Neural cell (in vitro differentiated cells): ENCODE data around the gene TIRAP.

Experiments used
- EP300 ChIP-seq: fragments of 450-650 bp; conservative IDR thresholded peaks from 2 replicates; pipeline ENCODE4 v1.6.1; 2014; ENCODE audit warnings: antibody characterized with exemption, mild to moderate bottlenecking, moderate library complexity; ENCODE audit not compliant: poor library complexity, severe bottlenecking
- EZH2 ChIP-seq: fragments of 200-600, 300-800 bp; shearing (Covaris generic), sonication (generic); IDR thresholded peaks from 2 replicates; pipeline ENCODE4 v1.6.1; 2014; ENCODE audit warnings: antibody characterized with exemption, low read length, borderline replicate concordance, mild to moderate bottlenecking; ENCODE audit not compliant: insufficient read depth, poor library complexity, severe bottlenecking
- MXI1 ChIP-seq: fragments of 450-650 bp; conservative IDR thresholded peaks from 2 replicates; pipeline ENCODE4 v1.6.1; 2014; ENCODE audit warnings: antibody characterized with exemption, mild to moderate bottlenecking; ENCODE audit not compliant: poor library complexity, severe bottlenecking
- SMC3 ChIP-seq: fragments of 450-650 bp; conservative IDR thresholded peaks from 2 replicates; pipeline ENCODE4 v1.6.1; 2014; ENCODE audit warnings: antibody characterized with exemption, mild to moderate bottlenecking, moderate library complexity; ENCODE audit not compliant: poor library complexity
- TAF1 ChIP-seq: IDR thresholded peaks from 2 replicates; pipeline ENCODE4 v1.6.1; 2012; ENCODE audit warnings: low read depth
- TF ChIP-seq, protein P1 (sequence below): fragments of 450-650 bp; IDR thresholded peaks from 2 replicates; pipeline ENCODE4 v1.5.1; 2014; ENCODE audit warnings: antibody characterized with exemption, mild to moderate bottlenecking, moderate library complexity; ENCODE audit not compliant: poor library complexity, severe bottlenecking
- TF ChIP-seq, protein P2 (sequence below): IDR thresholded peaks from 2 replicates; pipeline ENCODE4 v1.6.1; 2012; ENCODE audit warnings: borderline replicate concordance

DNA sequence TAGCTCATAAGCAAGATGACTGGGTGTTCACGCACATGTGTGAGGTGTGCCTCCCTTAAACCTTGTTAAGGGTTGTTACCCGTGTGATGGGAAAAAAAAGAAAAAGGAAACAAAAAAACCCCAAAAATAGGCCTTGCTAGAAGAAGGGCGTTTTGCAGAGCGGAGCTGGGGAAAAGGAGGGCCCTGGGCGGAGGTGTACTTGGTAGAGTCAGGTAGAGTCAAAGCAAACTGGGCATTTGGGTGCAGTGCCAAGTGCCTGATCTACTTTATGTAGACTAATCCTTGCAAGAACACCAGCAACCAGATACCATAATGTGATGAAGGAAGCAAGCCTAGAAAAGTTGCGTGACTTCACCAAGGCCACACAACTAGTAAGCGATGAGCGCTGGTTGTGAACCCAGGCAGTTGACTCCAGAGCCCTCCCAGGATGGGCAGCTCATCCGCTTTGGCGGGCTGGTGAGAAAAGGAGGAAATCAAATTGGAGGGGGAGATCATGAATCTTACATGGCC, 1.2 kb upstream of the TIRAP start:
- TF ChIP-seq EZH2 (no peak), MXI1 (no peak), TAF1 (no peak), EP300 (no peak), SMC3 (no peak)
- TF ChIP-seq, protein P1, sequence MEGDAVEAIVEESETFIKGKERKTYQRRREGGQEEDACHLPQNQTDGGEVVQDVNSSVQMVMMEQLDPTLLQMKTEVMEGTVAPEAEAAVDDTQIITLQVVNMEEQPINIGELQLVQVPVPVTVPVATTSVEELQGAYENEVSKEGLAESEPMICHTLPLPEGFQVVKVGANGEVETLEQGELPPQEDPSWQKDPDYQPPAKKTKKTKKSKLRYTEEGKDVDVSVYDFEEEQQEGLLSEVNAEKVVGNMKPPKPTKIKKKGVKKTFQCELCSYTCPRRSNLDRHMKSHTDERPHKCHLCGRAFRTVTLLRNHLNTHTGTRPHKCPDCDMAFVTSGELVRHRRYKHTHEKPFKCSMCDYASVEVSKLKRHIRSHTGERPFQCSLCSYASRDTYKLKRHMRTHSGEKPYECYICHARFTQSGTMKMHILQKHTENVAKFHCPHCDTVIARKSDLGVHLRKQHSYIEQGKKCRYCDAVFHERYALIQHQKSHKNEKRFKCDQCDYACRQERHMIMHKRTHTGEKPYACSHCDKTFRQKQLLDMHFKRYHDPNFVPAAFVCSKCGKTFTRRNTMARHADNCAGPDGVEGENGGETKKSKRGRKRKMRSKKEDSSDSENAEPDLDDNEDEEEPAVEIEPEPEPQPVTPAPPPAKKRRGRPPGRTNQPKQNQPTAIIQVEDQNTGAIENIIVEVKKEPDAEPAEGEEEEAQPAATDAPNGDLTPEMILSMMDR = no peak
- TF ChIP-seq, protein P2, sequence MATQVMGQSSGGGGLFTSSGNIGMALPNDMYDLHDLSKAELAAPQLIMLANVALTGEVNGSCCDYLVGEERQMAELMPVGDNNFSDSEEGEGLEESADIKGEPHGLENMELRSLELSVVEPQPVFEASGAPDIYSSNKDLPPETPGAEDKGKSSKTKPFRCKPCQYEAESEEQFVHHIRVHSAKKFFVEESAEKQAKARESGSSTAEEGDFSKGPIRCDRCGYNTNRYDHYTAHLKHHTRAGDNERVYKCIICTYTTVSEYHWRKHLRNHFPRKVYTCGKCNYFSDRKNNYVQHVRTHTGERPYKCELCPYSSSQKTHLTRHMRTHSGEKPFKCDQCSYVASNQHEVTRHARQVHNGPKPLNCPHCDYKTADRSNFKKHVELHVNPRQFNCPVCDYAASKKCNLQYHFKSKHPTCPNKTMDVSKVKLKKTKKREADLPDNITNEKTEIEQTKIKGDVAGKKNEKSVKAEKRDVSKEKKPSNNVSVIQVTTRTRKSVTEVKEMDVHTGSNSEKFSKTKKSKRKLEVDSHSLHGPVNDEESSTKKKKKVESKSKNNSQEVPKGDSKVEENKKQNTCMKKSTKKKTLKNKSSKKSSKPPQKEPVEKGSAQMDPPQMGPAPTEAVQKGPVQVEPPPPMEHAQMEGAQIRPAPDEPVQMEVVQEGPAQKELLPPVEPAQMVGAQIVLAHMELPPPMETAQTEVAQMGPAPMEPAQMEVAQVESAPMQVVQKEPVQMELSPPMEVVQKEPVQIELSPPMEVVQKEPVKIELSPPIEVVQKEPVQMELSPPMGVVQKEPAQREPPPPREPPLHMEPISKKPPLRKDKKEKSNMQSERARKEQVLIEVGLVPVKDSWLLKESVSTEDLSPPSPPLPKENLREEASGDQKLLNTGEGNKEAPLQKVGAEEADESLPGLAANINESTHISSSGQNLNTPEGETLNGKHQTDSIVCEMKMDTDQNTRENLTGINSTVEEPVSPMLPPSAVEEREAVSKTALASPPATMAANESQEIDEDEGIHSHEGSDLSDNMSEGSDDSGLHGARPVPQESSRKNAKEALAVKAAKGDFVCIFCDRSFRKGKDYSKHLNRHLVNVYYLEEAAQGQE = no peak
